ENCODE results near the gene SLC35F3. TPM values are rescaled to one million over a fixed set of nuclear protein-coding genes. Genes with fewer than 3 reads are reported as not detected.

Gene SLC35F3
- total RNA-seq, 2 experiments from 2014 or later = 0.59 to 0.70 TPM

- no peaks in the 10 kb centered on the region for H3K9me3 Mint-ChIP-seq
- ChIA-PET CTCF (interaction anchor here (0.5 to 6.0 kb wide), 2 partner anchors 18 to 94 kb away, joined by 3 to 170 read pairs; no protein-coding TSS in a partner anchor), POLR2A (no interaction called here)
- DNase-seq = no peak
- H3K36me3 Mint-ChIP-seq = no peaks in the 10 kb centered on the region
- H3K4me3 Mint-ChIP-seq = no peak overlapping the region
- H3K4me1 Mint-ChIP-seq (ENCODE audit: low read depth) = peaks cover 17% of the 10 kb centered on the region
- no peak overlapping the region for H3K27ac Mint-ChIP-seq
- intact Hi-C loops (cut with micrococcal nuclease) = no loop called here
- peaks cover 33% of the 10 kb centered on the region for H3K27me3 Mint-ChIP-seq
Measured at GRCh38 chr1:234214911-234215892, 310.7 kb downstream of the SLC35F3 start.

- intact Hi-C loops (cut with micrococcal nuclease) = no loop called here
- Mint-ChIP-seq H3K9me3 (no peaks in the 10 kb centered on the region), H3K4me1 (ENCODE audit: low read depth) (peaks cover 17% of the 10 kb centered on the region), H3K4me3 (no peak overlapping the region), H3K27ac (no peak overlapping the region), H3K27me3 (peaks cover 29% of the 10 kb centered on the region), H3K36me3 (no peaks in the 10 kb centered on the region)
- POLR2A ChIA-PET = no interaction called here
- no peak for DNase-seq
- CTCF ChIA-PET = interaction anchor here (6.0 kb wide), 1 partner anchor 93 kb away, joined by 170 read pairs; no protein-coding TSS in a partner anchor
Measured at GRCh38 chr1:234216116-234216703, 311.7 kb downstream of the SLC35F3 start.

GRCh38 chr1:234217316-234217840 lies 312.9 kb downstream of the SLC35F3 start:
- H3K9me3 Mint-ChIP-seq = no peaks in the 10 kb centered on the region
- H3K27me3 Mint-ChIP-seq = peaks cover 26% of the 10 kb centered on the region
- intact Hi-C loops (cut with micrococcal nuclease) = no loop called here
- peaks cover 17% of the 10 kb centered on the region for H3K4me1 Mint-ChIP-seq (ENCODE audit: low read depth)
- no peak overlapping the region for H3K4me3 Mint-ChIP-seq
- ChIA-PET CTCF (interaction anchor here (6.0 kb wide), 1 partner anchor 92 kb away, joined by 170 read pairs; no protein-coding TSS in a partner anchor), POLR2A (no interaction called here)
- H3K36me3 Mint-ChIP-seq = no peaks in the 10 kb centered on the region
- H3K27ac Mint-ChIP-seq = no peak overlapping the region
- DNase-seq = no peak

GRCh38 chr1:234218078-234218477 lies 313.6 kb downstream of the SLC35F3 start:
- no peak overlapping the region for H3K27ac Mint-ChIP-seq
- H3K4me3 Mint-ChIP-seq = no peak overlapping the region
- intact Hi-C loops (cut with micrococcal nuclease) = no loop called here
- ChIA-PET POLR2A (interaction anchor here (1.2 kb wide), 1 partner anchor 28 kb away, joined by 3 read pairs; no protein-coding TSS in a partner anchor), CTCF (interaction anchor here (1.7 kb wide), 1 partner anchor 92 kb away, joined by 6 read pairs; no protein-coding TSS in a partner anchor)
- H3K27me3 Mint-ChIP-seq = peaks cover 23% of the 10 kb centered on the region
- no peaks in the 10 kb centered on the region for H3K36me3 Mint-ChIP-seq
- peaks cover 13% of the 10 kb centered on the region for H3K4me1 Mint-ChIP-seq (ENCODE audit: low read depth)
- H3K9me3 Mint-ChIP-seq = no peaks in the 10 kb centered on the region
- no peak for DNase-seq

- Mint-ChIP-seq H3K4me1 (ENCODE audit: low read depth) (peaks cover 8% of the 10 kb centered on the region), H3K4me3 (no peak overlapping the region), H3K27me3 (peaks cover 15% of the 10 kb centered on the region), H3K36me3 (no peaks in the 10 kb centered on the region), H3K27ac (no peak overlapping the region), H3K9me3 (no peaks in the 10 kb centered on the region)
- CTCF ChIA-PET = interaction anchor here (1.7 kb wide), 1 partner anchor 91 kb away, joined by 6 read pairs; no protein-coding TSS in a partner anchor
- intact Hi-C loops (cut with micrococcal nuclease) = no loop called here
- POLR2A ChIA-PET = no interaction called here
- no peak for DNase-seq
Measured at GRCh38 chr1:234219711-234220110, 315.2 kb downstream of the SLC35F3 start.

- no peaks in the 10 kb centered on the region for H3K9me3 Mint-ChIP-seq
- H3K4me1 Mint-ChIP-seq (ENCODE audit: low read depth) = peaks cover 8% of the 10 kb centered on the region
- peaks cover 3% of the 10 kb centered on the region for H3K27me3 Mint-ChIP-seq
- no peak overlapping the region for H3K4me3 Mint-ChIP-seq
- POLR2A ChIA-PET = no interaction called here
- H3K27ac Mint-ChIP-seq = no peak overlapping the region
- intact Hi-C loops (cut with micrococcal nuclease) = no loop called here
- no peak for DNase-seq
- no peaks in the 10 kb centered on the region for H3K36me3 Mint-ChIP-seq
- CTCF ChIA-PET = interaction anchor here (1.0 to 1.4 kb wide), 2 partner anchors 9 to 88 kb away, joined by 6 to 7 read pairs; no protein-coding TSS in a partner anchor
Measured at GRCh38 chr1:234221601-234222000, 317.1 kb downstream of the SLC35F3 start.

GRCh38 chr1:234222561-234223280 lies 318.2 kb downstream of the SLC35F3 start:
- intact Hi-C loops (cut with micrococcal nuclease) = no loop called here
- CTCF ChIA-PET = interaction anchor here (1.6 to 1.7 kb wide), 2 partner anchors 9 to 87 kb away, joined by 5 to 7 read pairs; no protein-coding TSS in a partner anchor
- Mint-ChIP-seq H3K27me3 (peaks cover 2% of the 10 kb centered on the region), H3K4me1 (ENCODE audit: low read depth) (peaks cover 3% of the 10 kb centered on the region), H3K27ac (no peak overlapping the region), H3K36me3 (no peaks in the 10 kb centered on the region), H3K4me3 (no peak overlapping the region), H3K9me3 (no peaks in the 10 kb centered on the region)
- DNase-seq = no peak
- POLR2A ChIA-PET = no interaction called here

- no peak overlapping the region for H3K27ac Mint-ChIP-seq
- H3K27me3 Mint-ChIP-seq = peaks cover 16% of the 10 kb centered on the region
- H3K36me3 Mint-ChIP-seq = no peaks in the 10 kb centered on the region
- POLR2A ChIA-PET = no interaction called here
- H3K4me1 Mint-ChIP-seq (ENCODE audit: low read depth) = peaks cover 8% of the 10 kb centered on the region
- no peak for DNase-seq
- H3K4me3 Mint-ChIP-seq = no peak overlapping the region
- intact Hi-C loops (cut with micrococcal nuclease) = no loop called here
- no peaks in the 10 kb centered on the region for H3K9me3 Mint-ChIP-seq
- CTCF ChIA-PET = interaction anchor here (0.7 to 2.5 kb wide), 3 partner anchors 13 to 111 kb away, joined by 3 to 7 read pairs (median 5); no protein-coding TSS in a partner anchor
Measured at GRCh38 chr1:234226113-234226818, 321.8 kb downstream of the SLC35F3 start.

GRCh38 chr1:234226819-234227165 lies 322.3 kb downstream of the SLC35F3 start:
- intact Hi-C loops (cut with micrococcal nuclease) = no loop called here
- Mint-ChIP-seq H3K27ac (no peak overlapping the region), H3K4me3 (no peak overlapping the region), H3K9me3 (no peaks in the 10 kb centered on the region), H3K36me3 (no peaks in the 10 kb centered on the region), H3K27me3 (peaks cover 16% of the 10 kb centered on the region), H3K4me1 (ENCODE audit: low read depth) (peaks cover 8% of the 10 kb centered on the region)
- no peak for DNase-seq
- CTCF ChIA-PET = interaction anchor here (1.7 to 2.5 kb wide), 2 partner anchors 13 to 101 kb away, joined by 5 to 7 read pairs; no protein-coding TSS in a partner anchor
- POLR2A ChIA-PET = no interaction called here

- H3K36me3 Mint-ChIP-seq = no peaks in the 10 kb centered on the region
- CTCF ChIA-PET = interaction anchor here (1.2 to 3.9 kb wide), 3 partner anchors 17 to 115 kb away, joined by 3 to 13 read pairs (median 13); no protein-coding TSS in a partner anchor
- H3K27me3 Mint-ChIP-seq = peaks cover 24% of the 10 kb centered on the region
- peaks cover 8% of the 10 kb centered on the region for H3K4me1 Mint-ChIP-seq (ENCODE audit: low read depth)
- DNase-seq = no peak
- intact Hi-C loops (cut with micrococcal nuclease) = no loop called here
- H3K9me3 Mint-ChIP-seq = no peaks in the 10 kb centered on the region
- POLR2A ChIA-PET = no interaction called here
- no peak overlapping the region for H3K27ac Mint-ChIP-seq
- H3K4me3 Mint-ChIP-seq = no peak overlapping the region
Measured at GRCh38 chr1:234229581-234230387, 325.3 kb downstream of the SLC35F3 start.

Data from activated CD4-positive, alpha-beta memory T cell treated with anti-CD3 and anti-CD28 coated beads for 36 hours (primary cell).